HG03442 (cell line): ENCODE data around the gene MAFG.

Source experiments
- ATAC-seq: cut with Tn5 transposase; IDR thresholded peaks from one replicate; pipeline ENCODE4 v1.9.1; 2021; ENCODE audit warnings: mild to moderate bottlenecking, moderate library complexity; ENCODE audit not compliant: unreplicated experiment

MAFG gene

DNA sequence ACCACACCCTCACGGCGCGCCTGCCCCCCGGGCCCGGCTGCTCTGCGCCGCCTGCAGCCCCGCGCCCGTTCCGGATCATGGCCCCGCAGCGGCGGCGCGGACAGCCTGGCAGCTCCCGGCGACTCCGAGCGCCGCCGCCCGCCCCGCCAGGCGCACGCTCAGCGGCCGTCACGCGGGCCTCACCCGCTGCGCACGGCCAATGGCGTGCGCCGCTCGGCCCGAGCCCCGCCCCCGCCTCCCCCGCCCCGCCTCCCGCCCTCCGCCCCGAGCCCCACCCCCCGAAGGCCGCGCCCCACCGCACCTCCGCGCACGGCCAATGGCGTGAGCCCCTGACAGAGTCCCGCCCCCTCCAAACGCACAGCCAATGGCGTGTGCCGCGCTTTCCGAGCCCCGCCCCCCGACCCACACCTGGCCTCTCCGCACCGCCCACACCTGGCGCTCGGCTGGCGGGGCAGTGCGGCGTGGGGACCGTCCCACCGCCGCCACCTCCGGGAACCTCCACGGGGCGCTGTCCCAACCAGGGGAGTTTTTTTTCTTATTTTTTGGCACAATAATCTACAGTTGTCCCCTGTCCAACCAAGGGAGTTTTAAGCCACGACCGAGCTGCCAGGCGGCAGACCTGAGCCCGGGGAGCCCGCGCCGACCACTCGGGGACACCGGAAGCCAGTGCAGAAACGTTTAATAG lies 16.1 kb downstream of the MAFG start, which contains the start of gene PCYT2:
Gene PCYT2 (minus strand): TSS at position 123 of the 685 bp plus-strand sequence. CDS start 44 bp downstream, at position 79.
- ATAC-seq: peak; percentile 69

DNA sequence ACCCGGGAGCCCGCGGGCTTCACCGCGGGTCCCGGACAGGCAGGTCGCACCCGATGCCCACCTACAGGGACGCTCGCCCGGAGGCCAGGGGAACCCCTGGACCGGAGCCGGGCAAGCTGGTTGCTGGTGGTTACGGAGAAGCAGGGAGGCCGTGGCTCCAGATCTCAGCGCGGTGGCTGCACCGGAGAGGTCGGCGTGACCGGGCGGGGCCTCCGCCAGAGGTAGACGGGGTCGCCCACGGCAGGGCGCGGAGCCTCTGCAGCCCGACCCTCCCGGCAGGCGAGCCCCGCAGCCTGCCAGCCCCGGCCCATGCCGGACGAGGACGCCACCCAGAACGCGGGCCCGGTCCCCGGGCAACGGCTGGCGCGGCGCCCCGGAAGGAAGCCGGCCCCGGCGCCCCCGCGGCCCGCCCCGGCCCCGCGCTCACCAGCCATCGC lies 16.7 kb downstream of the MAFG start:
- ATAC-seq: peak; percentile 30

GRCh38 chr17:81909966-81910839 lies 17.3 kb downstream of the MAFG start:
- no peak for ATAC-seq

- ATAC-seq: no peak
Observed at GRCh38 chr17:81909231-81909630, 18.3 kb downstream of the MAFG start.

DNA sequence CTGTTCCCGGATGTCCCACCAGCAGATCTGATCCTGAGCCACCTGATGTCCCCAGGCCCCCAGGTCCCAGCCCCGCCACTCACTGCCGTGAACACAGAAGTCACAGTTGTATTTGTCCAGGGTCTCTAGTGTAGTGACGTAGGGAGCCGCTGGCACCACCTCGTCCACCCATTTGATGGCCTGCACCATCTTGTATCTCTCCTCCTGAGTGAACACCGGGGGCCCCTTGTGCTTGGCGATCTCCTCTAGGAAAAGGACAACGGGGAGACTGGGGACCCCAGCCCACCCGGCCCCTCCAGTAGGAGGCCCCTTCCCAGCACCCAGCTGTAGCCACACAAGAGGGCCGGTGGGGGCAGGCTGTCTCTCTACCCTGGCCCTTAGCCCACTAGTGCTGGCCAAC lies 18.7 kb downstream of the MAFG start:
- no peak for ATAC-seq

GRCh38 chr17:81907219-81908145 lies 20.1 kb downstream of the MAFG start:
- ATAC-seq: no peak

DNA sequence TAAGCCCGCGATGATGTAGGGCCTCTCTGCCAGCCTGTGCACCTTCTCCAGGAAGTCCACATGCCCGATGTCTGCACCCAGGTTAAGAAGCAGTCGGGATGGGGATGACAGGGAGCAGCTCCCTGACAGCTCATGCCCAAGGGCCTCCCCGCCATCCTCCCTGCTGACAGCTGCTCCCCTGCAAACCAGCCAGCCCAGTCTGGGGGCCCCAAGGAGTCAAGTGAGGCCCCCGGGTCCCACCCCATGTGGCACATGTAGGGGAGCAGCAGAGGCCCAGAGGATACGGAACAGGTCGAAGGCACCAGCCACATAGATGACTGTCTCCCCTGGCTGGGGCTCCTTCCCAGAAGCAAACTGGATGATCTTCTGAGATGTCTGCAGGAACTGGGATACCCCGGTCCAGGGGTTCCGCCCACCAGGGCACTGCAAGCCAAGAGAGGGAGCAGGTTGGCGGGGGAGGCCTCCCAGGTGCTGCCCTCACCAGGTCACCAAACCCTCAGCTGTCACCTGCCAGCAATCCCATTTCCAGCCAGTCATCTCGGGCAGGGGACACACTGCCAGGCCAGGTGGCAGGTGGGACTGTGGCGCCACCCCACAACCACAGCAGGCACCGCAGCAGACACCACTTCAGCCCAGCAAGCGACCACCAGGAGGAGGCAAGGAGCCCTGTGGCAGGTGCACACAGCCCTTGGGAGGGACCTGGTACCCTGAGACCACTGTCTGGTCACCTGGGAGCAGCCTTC lies 20.9 kb downstream of the MAFG start:
- ATAC-seq: no peak

- no peak for ATAC-seq
Observed at GRCh38 chr17:81905993-81906392, 21.5 kb downstream of the MAFG start.

DNA sequence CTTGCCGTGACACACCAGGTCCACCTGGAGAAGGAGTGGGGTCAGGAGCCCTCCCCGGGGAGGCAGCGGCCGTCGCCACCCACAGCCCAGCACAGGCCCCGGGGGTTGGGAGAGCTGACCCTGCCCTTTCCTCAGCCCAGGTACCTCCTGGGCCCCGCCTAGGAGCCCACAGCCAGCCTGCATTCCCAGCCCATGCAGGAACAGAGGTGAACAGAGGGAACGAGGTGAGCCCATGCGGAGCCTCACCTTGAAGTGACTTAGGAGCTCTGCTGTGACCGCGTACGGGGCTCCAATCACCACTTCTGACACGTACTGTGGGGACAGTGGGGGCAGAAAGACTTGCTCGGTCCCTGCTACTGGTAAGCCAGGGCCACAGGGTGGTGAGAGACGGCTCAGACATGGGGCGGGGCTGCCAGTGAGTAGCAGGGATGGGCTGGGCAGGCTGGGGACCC lies 22.1 kb downstream of the MAFG start:
- no peak for ATAC-seq

DNA sequence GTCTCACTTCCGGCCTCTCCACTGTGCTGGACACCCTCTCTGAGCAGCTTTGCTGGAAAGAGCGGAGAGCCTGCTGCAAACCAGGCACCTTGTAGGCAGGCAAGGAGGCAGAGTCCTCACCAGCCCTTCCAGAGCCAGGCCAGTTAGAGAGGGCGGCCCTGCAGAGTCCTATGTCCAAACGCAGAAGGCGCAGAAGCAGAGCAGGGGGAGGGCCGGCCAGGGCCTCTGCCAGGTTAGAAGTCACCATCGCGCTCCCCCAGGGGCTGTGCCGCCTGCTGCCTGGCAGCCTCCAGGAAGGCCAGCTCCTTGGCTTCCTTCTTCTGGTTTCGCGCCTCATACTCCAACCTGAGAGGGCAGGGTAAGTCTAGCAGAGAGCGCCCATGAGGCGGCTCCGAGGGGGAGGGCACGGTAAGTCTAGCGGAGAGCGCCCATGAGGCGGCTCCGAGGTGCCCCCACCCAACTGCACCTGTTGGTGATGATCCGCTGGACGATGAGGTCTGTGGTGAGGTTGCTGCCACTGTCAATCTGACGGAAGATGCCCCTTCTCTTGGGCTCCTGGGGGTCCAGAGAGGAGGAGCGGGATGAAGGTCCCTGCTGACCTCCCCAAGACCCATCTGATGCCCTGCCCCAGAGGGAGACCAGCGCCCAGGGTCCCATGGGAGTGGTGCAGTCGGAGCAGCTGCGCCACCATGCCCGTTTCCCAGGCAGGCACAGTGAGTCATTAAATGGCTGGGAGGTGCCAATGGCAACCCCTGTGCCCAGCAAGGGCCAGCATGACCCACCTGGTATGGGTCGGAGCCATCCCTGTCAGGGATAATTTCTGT lies 22.7 kb downstream of the MAFG start:
- ATAC-seq: no peak

DNA sequence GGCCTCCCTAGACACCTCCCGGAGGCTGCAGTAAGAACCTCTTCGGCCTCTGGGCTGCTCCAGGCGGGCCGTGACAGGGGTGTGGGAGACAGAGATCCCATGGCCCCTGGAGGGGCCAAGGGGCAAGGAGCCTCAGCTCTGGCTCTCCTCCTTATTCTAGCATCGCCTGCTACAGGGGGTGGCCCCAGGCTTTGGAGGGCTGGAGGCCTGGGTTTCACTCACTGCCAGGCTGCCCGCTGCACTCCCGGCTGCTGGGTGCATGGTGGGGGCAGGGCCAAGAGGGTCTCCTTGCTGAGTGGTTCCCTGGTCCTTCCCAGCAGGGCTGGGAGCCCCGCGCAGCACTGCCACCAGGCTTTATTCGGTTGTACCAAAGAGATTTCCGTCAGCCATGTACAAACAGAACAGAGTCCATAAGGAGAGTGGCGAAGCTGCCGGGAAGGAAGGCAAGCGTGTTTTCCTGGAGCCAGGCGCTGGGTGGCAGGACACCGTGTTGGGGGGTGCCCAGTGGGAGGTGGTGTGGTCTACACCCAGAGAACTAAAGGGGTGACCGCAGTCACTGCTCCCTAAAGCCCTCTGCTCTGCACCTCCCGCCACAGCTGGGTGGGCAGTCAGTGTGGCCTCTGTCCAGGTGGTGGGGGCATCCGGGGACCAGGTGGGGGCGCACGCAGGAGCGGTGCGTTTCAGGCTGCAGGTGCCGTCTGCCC lies 23.5 kb downstream of the MAFG start:
- no peak for ATAC-seq

- no peak for ATAC-seq
Observed at GRCh38 chr17:81903415-81903831, 24.1 kb downstream of the MAFG start.

DNA sequence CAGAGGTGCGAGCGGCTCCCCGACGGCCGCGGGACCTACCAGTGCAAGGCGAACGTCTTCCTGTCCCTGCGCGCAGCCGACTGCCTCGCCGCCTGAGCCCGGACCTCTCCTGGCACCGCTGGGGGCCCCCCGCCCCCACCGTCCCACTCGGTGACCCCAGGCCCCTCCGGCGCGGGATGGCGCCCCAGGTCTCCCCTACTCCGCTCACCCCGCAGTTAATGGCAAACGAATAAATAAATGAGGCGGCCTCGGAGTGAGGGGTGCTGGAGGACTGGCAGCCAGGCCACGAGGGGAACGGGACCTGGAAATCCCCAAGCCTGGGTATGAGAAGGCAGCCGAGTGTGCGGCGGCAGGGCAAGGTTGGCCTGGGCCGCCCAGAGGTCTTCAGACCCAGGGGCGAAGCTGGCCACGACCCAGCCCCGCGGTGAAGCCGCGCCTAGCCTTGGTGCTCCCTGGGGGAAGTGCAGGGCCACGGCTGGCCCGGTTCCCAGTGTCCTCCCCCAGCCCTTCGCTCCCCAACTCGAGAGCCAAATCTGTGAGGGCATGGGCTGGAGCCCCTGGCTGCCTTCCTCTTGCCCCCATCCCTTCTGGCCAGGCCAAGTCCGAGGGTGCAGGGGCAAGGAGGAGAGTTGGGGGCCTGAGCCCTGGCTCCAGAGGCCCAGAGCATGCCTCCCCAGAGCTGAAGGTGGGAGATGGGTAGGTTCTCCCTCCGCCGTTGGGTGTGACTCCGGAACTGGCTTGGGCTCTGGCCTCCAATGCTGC lies 24.7 kb downstream of the MAFG start:
- ATAC-seq: no peak

GRCh38 chr17:81902023-81902652 lies 25.4 kb downstream of the MAFG start, which contains the start of gene NPB:
Gene NPB (plus strand): TSS chr17:81902238. CDS start chr17:81902278, 40 bp downstream.
- no peak for ATAC-seq

DNA sequence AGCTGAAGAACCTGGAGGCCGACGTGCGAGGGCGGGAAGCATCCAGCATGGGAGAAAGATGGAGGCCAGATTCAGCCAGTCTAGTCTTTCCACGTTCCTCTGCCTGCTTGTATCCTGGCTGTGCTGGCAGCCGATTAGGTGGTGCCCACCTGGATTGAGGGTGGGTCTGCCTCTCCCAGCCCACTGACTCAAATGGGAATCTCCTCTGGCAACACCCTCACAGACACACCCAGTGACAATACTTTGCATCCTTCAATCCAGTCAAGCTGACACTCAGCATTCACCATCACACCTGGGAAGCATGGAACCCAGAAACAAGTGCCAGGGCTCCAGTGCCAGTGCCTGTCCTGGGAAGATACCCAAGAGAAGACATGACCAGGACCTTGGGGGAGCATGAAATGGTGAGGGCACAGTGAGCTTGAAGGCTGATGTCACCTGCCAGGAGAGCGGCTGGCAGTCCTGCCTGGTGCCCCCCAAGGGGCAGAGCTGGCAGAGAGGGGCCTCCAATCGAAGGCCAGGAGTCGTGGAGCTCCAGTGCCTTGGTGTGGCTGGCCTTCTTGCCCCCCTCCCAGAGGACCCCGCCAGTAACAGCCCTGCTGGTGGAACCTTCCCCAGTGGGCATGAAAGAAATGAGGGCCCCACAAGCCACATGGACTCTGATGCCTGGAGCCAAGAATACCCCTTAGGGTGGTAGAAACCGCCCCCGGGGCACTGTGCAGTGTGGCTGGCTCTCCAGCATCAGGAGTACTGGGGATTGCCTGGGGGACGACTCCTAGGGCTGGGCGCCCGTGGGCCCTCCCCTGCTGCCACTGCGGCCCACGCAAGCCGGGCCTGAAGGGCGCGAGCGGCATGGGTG lies 26.1 kb downstream of the MAFG start:
- no peak for ATAC-seq

GRCh38 chr17:81900181-81900820 lies 27.2 kb downstream of the MAFG start:
- no peak for ATAC-seq
